HG03135 (cell line): ENCODE measurements around the gene VMAC.

Source experiments
- ATAC-seq: cut with Tn5 transposase; IDR thresholded peaks from one replicate; pipeline ENCODE4 v1.9.1; 2021; ENCODE audit warnings: mild to moderate bottlenecking, moderate library complexity; ENCODE audit not compliant: unreplicated experiment

Gene VMAC

GRCh38 chr19:5927441-5927821, 22.8 kb downstream of the VMAC start:
- peak; percentile 65 for ATAC-seq

- ATAC-seq = no peak
Measured at GRCh38 chr19:5929179-5929578, 24.5 kb downstream of the VMAC start.

- ATAC-seq = no peak
Measured at GRCh38 chr19:5929625-5930024, 25.0 kb downstream of the VMAC start.

- no peak for ATAC-seq
Measured at GRCh38 chr19:5931251-5931650, 26.6 kb downstream of the VMAC start.

- ATAC-seq = no peak
Measured at GRCh38 chr19:5932146-5932545, 27.5 kb downstream of the VMAC start.

- no peak for ATAC-seq
Measured at GRCh38 chr19:5932609-5933262, 28.1 kb downstream of the VMAC start.

- no peak for ATAC-seq
Measured at GRCh38 chr19:5933391-5934068, 28.9 kb downstream of the VMAC start.

- ATAC-seq = no peak
Measured at GRCh38 chr19:5934069-5934401, 29.4 kb downstream of the VMAC start.

GRCh38 chr19:5934774-5935472, 30.3 kb downstream of the VMAC start:
- no peak for ATAC-seq

- ATAC-seq = no peak
Measured at GRCh38 chr19:5935473-5936291, 31.0 kb downstream of the VMAC start.

- ATAC-seq = no peak
Measured at GRCh38 chr19:5936292-5936592, 31.6 kb downstream of the VMAC start.

- ATAC-seq = no peak
Measured at GRCh38 chr19:5937550-5937949, 32.9 kb downstream of the VMAC start.

- ATAC-seq = no peak
Measured at GRCh38 chr19:5940260-5941208, 35.9 kb downstream of the VMAC start.

GRCh38 chr19:5941673-5942072, 37.0 kb downstream of the VMAC start:
- no peak for ATAC-seq

GRCh38 chr19:5943045-5943444, 38.4 kb downstream of the VMAC start:
- ATAC-seq = no peak

- ATAC-seq = no peak
Measured at GRCh38 chr19:5943623-5944022, 39.0 kb downstream of the VMAC start.

- no peak for ATAC-seq
Measured at GRCh38 chr19:5947435-5947834, 42.8 kb downstream of the VMAC start.

- ATAC-seq = no peak
Measured at GRCh38 chr19:5948752-5949564, 44.3 kb downstream of the VMAC start.

- ATAC-seq = no peak
Measured at GRCh38 chr19:5949792-5950305, 45.2 kb downstream of the VMAC start.
